HL-60 (cell line): Measurements from ENCODE around the gene RGL1.

Experiments
- DNase-seq, 2 experiments: peaks; one replicate each; pipeline ENCODE4 v3.0.0-alpha.2; 2010 to 2020; ENCODE audit warnings: low read depth in 1 of 2, low spot score in 1 of 2
- H3K27ac ChIP-seq: fragments of 250-450 bp; sonication (Bioruptor Pico); replicated peaks from 2 replicates; pipeline ENCODE4 v1.5.1; 2020; ENCODE audit warnings: mild to moderate bottlenecking, moderate library complexity
- H3K27me3 ChIP-seq: fragments of 250-450 bp; sonication (Bioruptor Pico); 2 replicates; pipeline ENCODE4 v1.5.1; 2021; ENCODE audit warnings: mild to moderate bottlenecking, moderate library complexity; ENCODE audit not compliant: insufficient read depth, poor library complexity, severe bottlenecking
- H3K4me3 ChIP-seq: replicated peaks from 2 replicates; pipeline ENCODE4 v1.5.1; 2011; ENCODE audit warnings: mild to moderate bottlenecking, control low read depth, low read length; ENCODE audit not compliant: insufficient read depth
- GABPA ChIP-seq: IDR thresholded peaks from 2 replicates; pipeline ENCODE4 v1.6.1; 2012; ENCODE audit warnings: low read depth
- POLR2AphosphoS5 ChIP-seq: IDR thresholded peaks from 2 replicates; pipeline ENCODE4 v1.6.1; 2012; ENCODE audit warnings: low read depth
- SPI1 ChIP-seq: IDR thresholded peaks from 2 replicates; pipeline ENCODE4 v1.6.1; 2012; ENCODE audit warnings: low read depth, mild to moderate bottlenecking, borderline replicate concordance
- TF ChIP-seq, protein P1 (sequence below): IDR thresholded peaks from 2 replicates; pipeline ENCODE4 v1.6.1; 2012; ENCODE audit warnings: low read depth; ENCODE audit not compliant: insufficient replicate concordance
- TF ChIP-seq, protein P2 (sequence below): IDR thresholded peaks from one replicate; pipeline ENCODE4 v1.5.1; 2011; ENCODE audit warnings: low read length, control low read depth, inconsistent platforms; ENCODE audit not compliant: insufficient read depth

Gene RGL1

DNA sequence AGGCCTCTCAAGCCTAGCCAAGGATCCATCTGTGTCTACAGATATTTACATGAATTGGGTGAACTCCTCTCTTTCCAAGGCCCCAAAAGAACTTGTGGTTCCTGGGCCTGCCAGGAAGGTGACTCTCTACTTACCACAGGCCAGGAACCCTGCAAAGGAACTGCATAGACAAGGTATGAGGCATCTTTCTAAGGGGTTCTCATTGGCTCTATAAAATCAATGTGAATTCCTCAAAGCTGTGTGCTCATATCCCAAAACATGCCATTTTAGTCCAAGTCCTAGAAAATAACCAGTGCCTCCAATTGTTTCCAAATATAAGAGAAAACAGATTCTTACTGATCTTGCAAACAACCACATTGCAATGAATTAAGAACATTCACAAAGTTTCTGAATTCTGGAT lies 39.9 kb upstream of the RGL1 start:
- no peak overlapping the region for H3K4me3 ChIP-seq
- TF ChIP-seq, protein P1, sequence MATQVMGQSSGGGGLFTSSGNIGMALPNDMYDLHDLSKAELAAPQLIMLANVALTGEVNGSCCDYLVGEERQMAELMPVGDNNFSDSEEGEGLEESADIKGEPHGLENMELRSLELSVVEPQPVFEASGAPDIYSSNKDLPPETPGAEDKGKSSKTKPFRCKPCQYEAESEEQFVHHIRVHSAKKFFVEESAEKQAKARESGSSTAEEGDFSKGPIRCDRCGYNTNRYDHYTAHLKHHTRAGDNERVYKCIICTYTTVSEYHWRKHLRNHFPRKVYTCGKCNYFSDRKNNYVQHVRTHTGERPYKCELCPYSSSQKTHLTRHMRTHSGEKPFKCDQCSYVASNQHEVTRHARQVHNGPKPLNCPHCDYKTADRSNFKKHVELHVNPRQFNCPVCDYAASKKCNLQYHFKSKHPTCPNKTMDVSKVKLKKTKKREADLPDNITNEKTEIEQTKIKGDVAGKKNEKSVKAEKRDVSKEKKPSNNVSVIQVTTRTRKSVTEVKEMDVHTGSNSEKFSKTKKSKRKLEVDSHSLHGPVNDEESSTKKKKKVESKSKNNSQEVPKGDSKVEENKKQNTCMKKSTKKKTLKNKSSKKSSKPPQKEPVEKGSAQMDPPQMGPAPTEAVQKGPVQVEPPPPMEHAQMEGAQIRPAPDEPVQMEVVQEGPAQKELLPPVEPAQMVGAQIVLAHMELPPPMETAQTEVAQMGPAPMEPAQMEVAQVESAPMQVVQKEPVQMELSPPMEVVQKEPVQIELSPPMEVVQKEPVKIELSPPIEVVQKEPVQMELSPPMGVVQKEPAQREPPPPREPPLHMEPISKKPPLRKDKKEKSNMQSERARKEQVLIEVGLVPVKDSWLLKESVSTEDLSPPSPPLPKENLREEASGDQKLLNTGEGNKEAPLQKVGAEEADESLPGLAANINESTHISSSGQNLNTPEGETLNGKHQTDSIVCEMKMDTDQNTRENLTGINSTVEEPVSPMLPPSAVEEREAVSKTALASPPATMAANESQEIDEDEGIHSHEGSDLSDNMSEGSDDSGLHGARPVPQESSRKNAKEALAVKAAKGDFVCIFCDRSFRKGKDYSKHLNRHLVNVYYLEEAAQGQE: no peak
- no peak for TF ChIP-seq POLR2AphosphoS5
- TF ChIP-seq, protein P2, sequence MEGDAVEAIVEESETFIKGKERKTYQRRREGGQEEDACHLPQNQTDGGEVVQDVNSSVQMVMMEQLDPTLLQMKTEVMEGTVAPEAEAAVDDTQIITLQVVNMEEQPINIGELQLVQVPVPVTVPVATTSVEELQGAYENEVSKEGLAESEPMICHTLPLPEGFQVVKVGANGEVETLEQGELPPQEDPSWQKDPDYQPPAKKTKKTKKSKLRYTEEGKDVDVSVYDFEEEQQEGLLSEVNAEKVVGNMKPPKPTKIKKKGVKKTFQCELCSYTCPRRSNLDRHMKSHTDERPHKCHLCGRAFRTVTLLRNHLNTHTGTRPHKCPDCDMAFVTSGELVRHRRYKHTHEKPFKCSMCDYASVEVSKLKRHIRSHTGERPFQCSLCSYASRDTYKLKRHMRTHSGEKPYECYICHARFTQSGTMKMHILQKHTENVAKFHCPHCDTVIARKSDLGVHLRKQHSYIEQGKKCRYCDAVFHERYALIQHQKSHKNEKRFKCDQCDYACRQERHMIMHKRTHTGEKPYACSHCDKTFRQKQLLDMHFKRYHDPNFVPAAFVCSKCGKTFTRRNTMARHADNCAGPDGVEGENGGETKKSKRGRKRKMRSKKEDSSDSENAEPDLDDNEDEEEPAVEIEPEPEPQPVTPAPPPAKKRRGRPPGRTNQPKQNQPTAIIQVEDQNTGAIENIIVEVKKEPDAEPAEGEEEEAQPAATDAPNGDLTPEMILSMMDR: no peak
- H3K27ac ChIP-seq: no peak overlapping the region
- no peak for DNase-seq
- H3K27me3 ChIP-seq: no peaks in the 10 kb centered on the region

DNA sequence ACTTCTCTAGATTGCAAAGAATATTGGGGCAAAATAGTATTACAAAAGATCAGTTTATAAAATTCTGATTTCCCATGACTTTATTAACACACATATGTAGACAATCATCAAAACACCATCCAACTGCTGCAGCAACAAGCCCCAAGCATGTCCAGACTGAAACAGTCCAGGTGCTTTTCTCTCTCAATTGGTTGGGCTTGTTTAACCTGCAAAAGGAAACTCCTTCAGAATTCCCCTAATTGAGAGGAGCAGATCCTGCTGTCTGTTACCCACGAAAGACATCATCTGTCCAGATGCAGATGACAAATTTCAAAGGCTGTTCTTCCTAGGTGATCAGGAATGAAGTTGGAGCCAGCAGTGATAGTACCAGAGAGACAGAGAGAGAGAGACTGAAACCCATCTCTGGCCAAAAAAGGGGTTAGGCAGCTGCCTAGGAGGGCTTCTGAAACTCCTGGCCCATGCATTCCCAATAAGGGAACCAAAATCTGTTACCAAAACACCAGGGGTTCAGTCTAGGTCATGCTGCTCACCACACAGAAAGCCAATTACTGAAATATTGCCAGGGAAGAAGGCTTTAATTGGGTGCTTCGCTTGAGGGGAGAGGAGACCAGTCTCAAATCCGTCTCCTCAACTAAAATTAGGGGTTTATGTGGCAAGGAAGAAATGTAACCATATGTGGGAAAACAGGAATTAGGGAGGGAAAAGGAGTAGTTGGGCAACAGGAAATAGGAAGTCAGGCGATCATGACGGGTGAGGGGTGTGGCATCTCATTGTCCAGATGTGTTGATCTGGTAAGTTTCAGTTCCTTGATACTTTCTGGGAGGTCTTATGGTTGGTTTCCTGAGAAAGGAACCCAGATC lies 34.7 kb upstream of the RGL1 start:
- TF ChIP-seq SPI1 (no peak), GABPA (no peak), POLR2AphosphoS5 (no peak)
- no peaks in the 10 kb centered on the region for H3K27me3 ChIP-seq
- no peak overlapping the region for H3K27ac ChIP-seq
- no peak overlapping the region for H3K4me3 ChIP-seq
- peak in 1 of 2 experiments; percentile 3 for DNase-seq

DNA sequence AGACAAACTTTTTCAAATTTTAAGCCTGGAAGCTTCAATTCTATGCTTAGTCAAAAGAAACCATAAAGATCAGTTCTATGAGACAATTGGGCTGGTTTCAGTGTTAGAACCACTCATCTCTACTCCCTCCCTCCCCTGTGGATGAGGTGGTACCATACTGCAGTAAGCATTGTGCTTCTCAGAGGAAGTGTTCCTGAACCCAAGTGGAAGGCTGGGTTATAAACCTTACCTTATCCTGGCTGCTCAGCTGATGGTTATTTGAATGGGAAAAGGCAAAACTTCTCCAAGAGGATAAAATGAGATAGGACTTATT lies 34.1 kb upstream of the RGL1 start:
- H3K27me3 ChIP-seq: no peaks in the 10 kb centered on the region
- no peak overlapping the region for H3K4me3 ChIP-seq
- no peak overlapping the region for H3K27ac ChIP-seq
- TF ChIP-seq, protein P2: no peak
- TF ChIP-seq POLR2AphosphoS5 (no peak), SPI1 (no peak), GABPA (no peak)
- TF ChIP-seq, protein P1: no peak
- no peak for DNase-seq

DNA sequence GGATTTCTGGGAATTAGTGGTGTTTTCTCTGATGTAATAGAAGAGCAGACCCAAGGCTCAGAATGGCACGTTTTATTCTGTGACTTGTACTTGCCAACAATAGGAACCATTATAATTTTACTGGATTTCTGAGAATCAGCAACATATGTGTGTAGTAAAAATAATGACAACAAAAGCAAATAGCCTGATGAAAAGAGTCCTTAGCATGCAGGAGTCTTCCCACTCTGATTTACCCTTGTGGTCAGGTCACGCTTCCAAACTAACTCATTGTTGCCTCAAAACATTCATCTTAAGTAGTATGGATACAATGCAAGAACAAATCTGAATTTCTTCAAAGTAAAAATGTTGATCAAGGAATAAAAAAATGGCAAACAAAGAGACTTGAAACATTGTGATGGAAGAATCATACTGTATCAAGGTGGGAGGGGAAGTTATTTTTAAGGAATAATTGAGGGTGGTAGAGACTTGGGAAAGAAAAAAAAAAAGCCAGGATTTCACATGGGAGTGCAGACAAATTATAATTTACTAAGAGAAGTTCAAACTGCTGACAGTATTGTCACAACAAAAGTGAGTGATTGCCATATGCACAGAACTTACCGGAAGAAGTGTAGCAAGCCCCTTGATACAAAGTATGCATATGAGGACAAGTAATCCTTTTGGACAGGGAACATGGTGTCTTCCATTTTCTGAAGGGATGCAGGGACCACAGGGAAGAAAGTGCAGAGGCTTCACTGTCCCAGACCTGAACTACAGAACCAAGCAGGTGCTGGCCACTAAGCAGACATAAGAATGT lies 31.2 kb upstream of the RGL1 start:
- no peak for DNase-seq
- TF ChIP-seq, protein P2: no peak
- TF ChIP-seq, protein P1: no peak
- TF ChIP-seq SPI1 (no peak), GABPA (no peak), POLR2AphosphoS5 (no peak)
- Histone ChIP-seq H3K27ac (no peak overlapping the region), H3K27me3 (no peaks in the 10 kb centered on the region), H3K4me3 (no peak overlapping the region)
